Right ventricle myocardium superior (tissue), 1 donor: ENCODE measurements around the gene OTX2. TPM values are rescaled to one million over a fixed set of nuclear protein-coding genes. Genes with fewer than 3 reads are reported as not detected.

Experiments used
- ATAC-seq: fragments of 200-7000 bp; cut with Tn5 transposase; one replicate; pipeline ENCODE4 v1.9.1; 2020; ENCODE audit warnings: mild to moderate bottlenecking; ENCODE audit not compliant: poor library complexity
- DNase-seq: peaks from one replicate; pipeline ENCODE4 v3.0.0-alpha.2; 2020
- intact Hi-C: fragments of 100-400 bp; cut with DNase I; formaldehyde crosslinking; loops from one replicate; pipeline ENCODE4 v1.11.2; 2022
- total RNA-seq: library from RNA; stranded (reverse); fragmentation: NEBNext Ultra II Directional; extraction: Animal tissue kit (Norgen Biotek cat#: 25700); gene quantifications from one replicate; pipeline ENCODE4 v1.2.1, GENCODE V29; 2021
- donor health status: DM: no; HTN: yes; CAD: no; lungs with severe emphysema.

Gene OTX2
- total RNA-seq, 1 donor from 2014 or later = not detected

DNA sequence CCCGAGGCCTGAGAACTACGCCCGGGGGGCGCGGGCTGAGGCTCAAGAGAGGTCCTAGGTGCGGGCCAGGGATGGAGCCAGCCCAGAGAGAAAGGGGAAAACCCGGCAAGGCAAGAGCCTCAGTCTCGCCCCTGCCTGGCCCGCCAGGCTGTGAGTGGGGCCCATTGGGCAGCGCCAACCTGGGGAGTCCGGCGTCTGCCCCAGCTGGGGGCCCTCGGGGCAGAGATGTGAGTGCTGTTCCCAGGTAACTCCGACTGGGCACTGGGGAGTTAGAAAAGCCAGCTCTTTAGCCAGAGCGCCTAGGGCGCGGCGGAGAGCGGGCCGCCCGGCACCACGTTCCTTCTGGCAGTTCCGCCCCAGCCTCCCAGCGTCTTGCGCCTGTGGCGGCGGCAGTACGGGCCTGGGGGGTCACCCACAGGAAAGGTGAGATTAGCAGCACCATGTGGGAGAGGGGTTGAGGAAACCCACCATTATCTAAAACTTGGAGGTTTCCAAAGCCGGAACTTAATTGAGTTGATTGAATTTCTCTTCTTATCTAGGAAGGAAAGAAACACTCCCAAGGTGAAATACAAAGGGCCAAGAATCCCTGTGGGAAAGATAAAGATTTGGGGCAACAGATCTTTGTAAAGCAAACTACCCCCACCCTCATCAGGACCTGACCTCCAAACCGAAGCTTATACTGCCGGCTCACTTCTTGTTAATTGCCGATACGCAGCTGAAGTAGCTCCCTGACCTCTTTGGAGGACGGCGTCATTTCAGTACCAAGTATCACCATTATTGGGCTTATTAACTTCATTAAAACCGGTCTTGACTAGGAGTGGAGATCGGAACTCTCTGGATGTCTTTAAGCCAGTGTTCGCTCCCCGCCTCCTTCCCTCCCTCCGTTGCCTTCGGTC is 11.6 kb downstream of the OTX2 start:
- intact Hi-C loops = no loop called here
- DNase-seq (no peak), ATAC-seq (no peak)

DNA sequence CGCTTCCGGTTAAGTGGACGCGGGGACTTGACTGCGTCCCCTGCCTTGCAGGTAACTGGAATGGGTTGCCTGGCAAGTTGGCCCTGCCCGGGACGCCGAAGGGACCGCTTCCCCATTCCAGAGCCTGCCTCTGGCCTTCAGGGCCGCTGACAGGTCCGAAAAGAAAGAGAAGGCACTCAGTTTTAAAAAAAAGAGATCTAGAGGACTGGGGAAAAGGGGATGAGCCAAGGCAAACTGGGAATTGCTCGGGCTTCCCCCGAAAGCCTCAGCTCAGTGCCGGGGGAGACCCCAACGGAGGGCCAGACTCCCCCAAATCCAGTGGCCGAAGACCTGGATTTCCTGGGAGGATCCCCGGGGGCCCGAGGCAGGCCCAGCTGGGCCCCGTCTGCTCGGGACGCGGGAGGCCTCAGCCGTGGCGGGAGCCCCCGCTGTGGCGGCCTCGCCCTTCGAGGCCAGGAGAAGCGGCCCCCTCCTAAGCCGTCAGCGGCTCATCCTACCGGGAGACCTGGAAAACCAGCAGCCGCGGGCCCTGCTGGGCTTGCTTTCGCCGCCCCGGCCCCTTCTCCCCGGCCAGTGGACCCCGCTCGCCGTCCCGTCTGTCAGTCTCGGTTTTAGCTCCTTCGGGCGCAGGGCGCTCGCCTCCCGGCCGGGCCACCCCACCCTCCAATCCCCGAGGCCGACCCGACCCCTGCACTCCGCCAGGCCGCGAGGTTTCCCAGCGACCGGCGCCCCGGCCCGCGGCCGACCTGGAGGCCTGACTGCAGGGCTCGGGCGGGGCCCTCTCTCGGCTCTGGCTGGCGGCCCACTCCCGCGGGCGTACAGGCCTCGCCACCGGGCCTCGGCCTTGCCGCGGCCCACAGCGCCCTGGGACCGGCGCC is 12.5 kb downstream of the OTX2 start:
- ATAC-seq = no peak
- no peak for DNase-seq
- intact Hi-C loops = no loop called here

- no peak for ATAC-seq
- intact Hi-C loops = no loop called here
- no peak for DNase-seq
Measured at GRCh38 chr14:56797003-56797568, 13.2 kb downstream of the OTX2 start.

GRCh38 chr14:56796259-56796658 is 14.0 kb downstream of the OTX2 start:
- DNase-seq (no peak), ATAC-seq (no peak)
- intact Hi-C loops = no loop called here

GRCh38 chr14:56795284-56795622 is 15.0 kb downstream of the OTX2 start:
- ATAC-seq = no peak
- DNase-seq = no peak
- intact Hi-C loops = no loop called here

DNA sequence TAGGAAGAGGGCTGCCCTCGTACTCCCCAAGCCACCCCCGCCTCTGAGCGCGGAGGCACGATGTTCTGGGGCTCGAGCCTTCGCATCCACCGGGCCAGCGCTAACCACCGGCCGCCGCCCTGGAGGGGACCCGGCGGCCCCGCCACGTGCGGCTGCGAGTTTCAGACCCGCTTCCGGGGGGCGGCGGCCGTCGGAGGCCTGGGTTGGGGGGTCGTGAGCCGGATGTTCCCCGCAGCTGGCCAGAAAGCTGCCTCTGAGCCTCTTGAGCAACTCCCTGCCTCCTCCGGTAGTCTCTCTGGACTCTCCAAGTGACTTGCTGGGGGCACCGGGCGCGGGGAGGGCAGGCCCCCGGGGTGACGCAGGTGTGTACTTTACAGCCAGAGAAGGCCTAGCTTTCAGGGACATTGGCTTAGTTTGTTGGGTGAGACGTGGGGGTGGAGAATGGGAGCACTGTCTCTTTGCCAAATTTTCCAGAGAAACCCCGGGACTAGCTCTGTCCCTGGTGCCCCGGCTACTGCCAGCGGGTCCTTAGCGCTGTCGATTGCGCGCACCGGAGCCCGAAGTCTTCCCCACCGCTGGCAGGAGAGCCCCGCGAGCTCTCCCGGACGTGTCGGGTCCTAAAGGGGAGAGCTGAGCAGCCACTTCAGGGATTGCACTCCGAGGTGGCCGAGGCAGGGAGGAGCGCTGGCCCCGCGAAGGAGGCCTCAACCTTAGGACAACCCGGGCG is 15.6 kb downstream of the OTX2 start:
- ATAC-seq (no peak), DNase-seq (no peak)
- intact Hi-C loops = no loop called here

DNA sequence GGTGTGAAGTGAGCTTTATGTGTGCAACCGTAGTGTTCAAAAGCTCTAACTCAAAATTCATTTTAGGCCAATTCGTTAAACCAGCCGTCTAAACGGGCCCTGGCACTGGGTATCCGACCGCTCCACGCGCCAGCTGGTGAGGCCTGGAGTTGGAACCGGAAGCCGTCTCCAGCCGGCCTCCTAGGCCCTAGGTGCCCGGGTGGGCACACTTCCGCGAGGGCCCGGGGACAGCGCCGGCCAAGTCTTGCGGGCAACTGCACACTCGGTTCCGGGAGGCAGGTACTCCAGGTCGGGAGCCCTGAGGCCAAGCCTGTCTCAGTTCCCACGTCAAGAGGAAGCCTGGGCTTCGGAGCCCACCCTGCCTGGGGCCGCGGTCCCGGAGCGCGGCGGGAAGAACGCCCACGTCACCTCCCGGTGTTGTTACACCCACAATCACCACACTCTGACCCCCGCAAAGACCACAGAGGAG is 16.2 kb downstream of the OTX2 start:
- DNase-seq = no peak
- no peak for ATAC-seq
- intact Hi-C loops = no loop called here

GRCh38 chr14:56789955-56790354 is 20.3 kb downstream of the OTX2 start:
- no peak for DNase-seq
- ATAC-seq = no peak
- intact Hi-C loops = no loop called here

DNA sequence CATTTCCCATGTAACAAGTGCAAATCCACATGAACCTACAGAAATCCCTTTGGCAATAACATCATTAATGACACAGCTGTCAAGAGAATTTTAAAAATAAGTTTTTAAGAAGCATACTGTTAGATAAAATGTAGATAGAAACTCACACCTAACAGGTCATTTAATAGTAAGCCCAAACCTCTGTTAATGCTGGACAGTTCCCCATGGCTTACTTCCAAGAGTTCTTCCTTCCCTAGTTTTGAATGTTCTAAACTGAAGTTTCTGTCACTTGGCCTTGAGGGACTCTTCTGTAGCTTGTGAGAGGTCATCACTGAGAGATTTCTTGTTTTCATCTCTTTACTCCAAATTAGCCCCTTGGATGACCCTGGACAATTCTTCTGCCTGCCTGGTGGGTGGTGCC is 22.7 kb downstream of the OTX2 start:
- ATAC-seq (no peak), DNase-seq (no peak)
- intact Hi-C loops = no loop called here

- DNase-seq (no peak), ATAC-seq (no peak)
- intact Hi-C loops = no loop called here
Measured at GRCh38 chr14:56782711-56783110, 27.6 kb downstream of the OTX2 start.

GRCh38 chr14:56774503-56774902 is 35.8 kb downstream of the OTX2 start:
- intact Hi-C loops = no loop called here
- ATAC-seq (no peak), DNase-seq (no peak)

- intact Hi-C loops = no loop called here
- ATAC-seq (no peak), DNase-seq (no peak)
Measured at GRCh38 chr14:56770512-56770911, 39.8 kb downstream of the OTX2 start.

- intact Hi-C loops = no loop called here
- DNase-seq (no peak), ATAC-seq (no peak)
Measured at GRCh38 chr14:56760164-56760914, 49.9 kb downstream of the OTX2 start.

GRCh38 chr14:56759633-56760032 is 50.6 kb downstream of the OTX2 start:
- DNase-seq (no peak), ATAC-seq (no peak)
- intact Hi-C loops = no loop called here

GRCh38 chr14:56759094-56759493 is 51.2 kb downstream of the OTX2 start:
- ATAC-seq (no peak), DNase-seq (no peak)
- intact Hi-C loops = no loop called here

DNA sequence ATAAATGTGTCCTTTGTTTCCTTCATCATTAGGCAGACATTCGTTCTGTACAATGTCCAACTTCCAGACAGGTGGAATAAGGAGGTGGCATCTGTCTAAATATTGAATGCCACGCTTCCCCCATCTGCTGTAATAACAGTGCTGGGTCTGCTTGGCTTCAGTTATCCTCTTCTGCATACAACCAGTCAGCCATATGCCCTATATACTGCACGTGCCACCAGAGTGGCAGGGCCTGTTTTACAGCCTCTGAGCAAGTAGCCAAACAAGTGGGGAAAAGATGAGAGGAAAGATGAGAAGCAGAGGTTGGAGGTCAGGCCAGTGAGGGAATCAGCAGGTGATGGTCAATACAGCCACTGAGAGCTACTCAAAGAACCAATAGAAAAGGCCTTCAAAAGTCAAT is 55.4 kb downstream of the OTX2 start:
- DNase-seq = no peak
- no peak for ATAC-seq
- intact Hi-C loops = no loop called here

DNA sequence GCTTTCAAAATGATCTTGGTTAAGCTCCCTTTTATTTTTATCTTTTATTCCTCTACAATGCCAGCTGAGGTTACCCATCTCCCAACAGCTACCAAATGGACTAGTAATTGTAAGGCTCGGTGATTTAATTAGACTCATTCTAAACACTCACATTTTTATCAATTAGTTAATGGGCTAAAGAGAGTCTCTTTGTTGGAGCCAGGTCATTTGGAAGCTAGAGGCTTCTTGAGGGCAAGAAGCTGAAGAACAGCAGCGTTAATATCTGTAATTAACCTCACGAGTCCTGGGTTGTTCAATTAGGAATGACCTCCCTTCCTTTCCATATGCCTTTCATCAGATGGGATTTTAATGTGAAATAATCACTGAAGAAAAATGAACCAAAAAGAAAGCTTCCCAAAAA is 56.9 kb downstream of the OTX2 start:
- intact Hi-C loops = no loop called here
- no peak for ATAC-seq
- no peak for DNase-seq

DNA sequence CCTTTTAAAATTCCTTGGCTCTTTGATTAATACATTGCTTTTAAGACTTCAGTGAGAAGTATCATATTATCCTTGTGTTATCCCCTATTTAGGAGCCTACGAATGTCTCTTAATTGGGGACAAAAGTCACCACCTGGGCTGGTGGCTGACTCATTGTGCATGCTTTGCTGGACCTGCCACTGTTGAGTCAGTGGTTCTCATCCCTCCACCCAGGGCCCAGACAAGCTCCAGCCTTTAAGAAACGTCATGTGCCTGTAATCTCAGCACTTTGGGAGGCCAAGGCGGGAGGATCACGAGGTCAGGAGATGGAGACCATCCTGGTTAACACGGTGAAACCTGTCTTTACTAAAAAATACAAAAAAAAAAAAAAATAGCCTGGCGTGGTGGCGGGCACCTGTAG is 57.9 kb downstream of the OTX2 start:
- intact Hi-C loops = no loop called here
- DNase-seq = no peak
- no peak for ATAC-seq
